ENCODE measurements around the gene IL21R.

DNA sequence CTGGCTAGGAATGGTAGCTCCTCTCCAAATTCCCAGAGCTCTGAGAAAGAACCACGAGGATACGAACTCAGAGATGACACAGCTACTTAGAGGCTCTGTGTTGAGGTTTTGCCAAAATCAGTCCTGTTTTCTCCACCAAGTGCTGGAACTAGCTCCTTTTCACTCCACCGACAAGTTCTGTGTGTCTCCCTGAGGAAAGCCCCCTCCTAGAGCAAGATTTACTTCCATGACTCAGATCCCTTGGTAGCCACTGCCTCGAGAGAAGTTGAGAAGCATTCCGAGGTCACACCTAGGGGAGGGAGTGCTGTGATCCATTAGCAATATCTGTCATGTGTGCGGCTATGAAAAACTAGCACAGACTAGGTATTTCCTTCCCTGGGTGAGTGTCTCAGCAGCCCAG lies 30.6 kb downstream of the IL21R start:
- TF ChIP-seq, protein P1, sequence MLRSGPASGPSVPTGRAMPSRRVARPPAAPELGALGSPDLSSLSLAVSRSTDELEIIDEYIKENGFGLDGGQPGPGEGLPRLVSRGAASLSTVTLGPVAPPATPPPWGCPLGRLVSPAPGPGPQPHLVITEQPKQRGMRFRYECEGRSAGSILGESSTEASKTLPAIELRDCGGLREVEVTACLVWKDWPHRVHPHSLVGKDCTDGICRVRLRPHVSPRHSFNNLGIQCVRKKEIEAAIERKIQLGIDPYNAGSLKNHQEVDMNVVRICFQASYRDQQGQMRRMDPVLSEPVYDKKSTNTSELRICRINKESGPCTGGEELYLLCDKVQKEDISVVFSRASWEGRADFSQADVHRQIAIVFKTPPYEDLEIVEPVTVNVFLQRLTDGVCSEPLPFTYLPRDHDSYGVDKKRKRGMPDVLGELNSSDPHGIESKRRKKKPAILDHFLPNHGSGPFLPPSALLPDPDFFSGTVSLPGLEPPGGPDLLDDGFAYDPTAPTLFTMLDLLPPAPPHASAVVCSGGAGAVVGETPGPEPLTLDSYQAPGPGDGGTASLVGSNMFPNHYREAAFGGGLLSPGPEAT (IDR thresholded peaks at IDR 0.05; ENCODE audit: low read depth), result no peak
- TF ChIP-seq ZZZ3 (IDR thresholded peaks at IDR 0.05; ENCODE audit: control insufficient read depth, insufficient read length, low read depth) (no peak), POLR2A (IDR thresholded peaks at IDR 0.05; ENCODE audit: low read depth, low read length) (peak; percentile 12; the same call in 1 of the 2 replicates), CHD2 (IDR thresholded peaks at IDR 0.05; ENCODE audit: borderline replicate concordance, low read depth, low read length) (no peak), CBX5 (IDR thresholded peaks at IDR 0.05; ENCODE audit: low read depth) (no peak)
- TF ChIP-seq, protein P2, sequence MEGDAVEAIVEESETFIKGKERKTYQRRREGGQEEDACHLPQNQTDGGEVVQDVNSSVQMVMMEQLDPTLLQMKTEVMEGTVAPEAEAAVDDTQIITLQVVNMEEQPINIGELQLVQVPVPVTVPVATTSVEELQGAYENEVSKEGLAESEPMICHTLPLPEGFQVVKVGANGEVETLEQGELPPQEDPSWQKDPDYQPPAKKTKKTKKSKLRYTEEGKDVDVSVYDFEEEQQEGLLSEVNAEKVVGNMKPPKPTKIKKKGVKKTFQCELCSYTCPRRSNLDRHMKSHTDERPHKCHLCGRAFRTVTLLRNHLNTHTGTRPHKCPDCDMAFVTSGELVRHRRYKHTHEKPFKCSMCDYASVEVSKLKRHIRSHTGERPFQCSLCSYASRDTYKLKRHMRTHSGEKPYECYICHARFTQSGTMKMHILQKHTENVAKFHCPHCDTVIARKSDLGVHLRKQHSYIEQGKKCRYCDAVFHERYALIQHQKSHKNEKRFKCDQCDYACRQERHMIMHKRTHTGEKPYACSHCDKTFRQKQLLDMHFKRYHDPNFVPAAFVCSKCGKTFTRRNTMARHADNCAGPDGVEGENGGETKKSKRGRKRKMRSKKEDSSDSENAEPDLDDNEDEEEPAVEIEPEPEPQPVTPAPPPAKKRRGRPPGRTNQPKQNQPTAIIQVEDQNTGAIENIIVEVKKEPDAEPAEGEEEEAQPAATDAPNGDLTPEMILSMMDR (IDR thresholded peaks at IDR 0.05 in 2 of 3, conservative IDR thresholded peaks at IDR 0.05 in 1 of 3; ENCODE audit: control insufficient read depth in 2 of 3, extremely low read depth in 1 of 3, insufficient read depth in 1 of 3, low read depth in 3 of 3, low read length in 3 of 3), result no peak
- TF ChIP-seq, protein P3, sequence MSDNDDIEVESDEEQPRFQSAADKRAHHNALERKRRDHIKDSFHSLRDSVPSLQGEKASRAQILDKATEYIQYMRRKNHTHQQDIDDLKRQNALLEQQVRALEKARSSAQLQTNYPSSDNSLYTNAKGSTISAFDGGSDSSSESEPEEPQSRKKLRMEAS (IDR thresholded peaks at IDR 0.05; ENCODE audit: low read depth, low read length), result no peak
